Ovary (tissue), 9 donors: Measurements from ENCODE around the gene FCN2. TPM values are rescaled to one million over a fixed set of nuclear protein-coding genes. Genes with fewer than 3 reads are reported as not detected.

Experiments used
- DNase-seq, 5 donors: peaks; one replicate each; pipeline ENCODE4 v3.0.0-alpha.2; 2019 to 2020
- H3K27ac ChIP-seq, 2 donors: fragments of 200-600 bp; one replicate each; pipeline versions ENCODE4 v1.5.1 to v1.8.0; 2019 to 2022
- H3K27me3 ChIP-seq: fragments of 200-600 bp; one replicate; pipeline ENCODE4 v1.8.0; 2022
- H3K36me3 ChIP-seq: fragments of 200-600 bp; sonication (generic); one replicate; pipeline ENCODE4 v1.5.1; 2019
- H3K4me1 ChIP-seq: one replicate; pipeline ENCODE4 v1.8.1; 2013; ENCODE audit warnings: mild to moderate bottlenecking, moderate library complexity; ENCODE audit not compliant: insufficient read depth
- H3K4me3 ChIP-seq: fragments of 200-600 bp; sonication (generic); one replicate; pipeline ENCODE4 v1.5.1; 2017
- H3K9me3 ChIP-seq, 2 donors: fragments of 200-600 bp in 1 of 2; sonication (generic) in 1 of 2; one replicate each; pipeline versions ENCODE4 v1.5.1 to v1.8.1; 2013 to 2019; ENCODE audit warnings: mild to moderate bottlenecking in 1 of 2, moderate library complexity in 1 of 2
- CTCF ChIP-seq, 3 donors: fragments of 450-650 bp in 2 of 3; fragments of 200-600 bp in 1 of 3; IDR thresholded peaks; one replicate each; pipeline versions ENCODE4 v1.5.1 to v1.8.0; 2016 to 2022; ENCODE audit warnings: antibody characterized with exemption in 3 of 3, mild to moderate bottlenecking in 1 of 3
- EP300 ChIP-seq: sonication (generic); formaldehyde crosslinking; IDR thresholded peaks from one replicate; pipeline ENCODE4 v1.6.1; 2017; ENCODE audit warnings: antibody characterized with exemption
- POLR2A ChIP-seq: fragments of 450-650 bp; IDR thresholded peaks from one replicate; pipeline ENCODE4 v1.6.1; 2017; ENCODE audit warnings: antibody characterized with exemption, mild to moderate bottlenecking, moderate library complexity
- WGBS, 3 donors: extraction: QIAGEN DNeasy Blood & Tissue Kit in 1 of 3; methylation state at CpG; one replicate each; pipeline versions ENCODE4 v1.1.5 to v1.1.7; 2013 to 2017; 5-methylcytosine and 5-hydroxymethylcytosine counted together
- intact Hi-C, 4 donors: fragments of 100-400 bp; cut with DNase I; formaldehyde crosslinking; loops; one replicate each; pipeline versions ENCODE4 v1.11.0 to v1.15.1; 2022 to 2023
- polyA plus RNA-seq, 2 donors: library from polyadenylated mRNA; stranded (reverse); fragments of 200-250 nt in 1 of 2; fragments of 350-450 nt in 1 of 2; fragmentation: Illumina TruSeq in 1 of 2; extraction: RNeasy Lipid Tissue Mini Kit (QIAGEN cat#74804) in 1 of 2; gene quantifications; one replicate each; pipeline ENCODE4 v1.2.3, GENCODE V29; 2013 to 2014
- total RNA-seq, 7 donors: library from RNA; depleted of rRNA in 2 of 7; stranded (reverse); fragments of >200 nt in 2 of 7; fragmentation: NEBNext Ultra II Directional in 3 of 7; extraction: Animal tissue kit (Norgen Biotek cat#: 25700) in 3 of 7; gene quantifications; one replicate each; pipeline versions ENCODE4 v1.1.0 to v1.2.4, GENCODE V29; 2016 to 2023
- donor health status: DM: no; HTN: no; CAD: no; lungs with moderate emphysema.
- donor health status: DM: no; HTN: no; CAD: no.
- donor health status: Bipolar disorder and iron deficiency.
- donor health status: DM: yes; HTN: yes; CAD: no.
- donor health status: DM: no; HTN: no; CAD: no.
- donor health status: DM: yes; HTN: yes; CAD: no.

The FCN2 gene
- total and polyA plus RNA-seq, 9 donors = 0.23 to 1.1 (median 0.33) TPM; not detected in 4

DNA sequence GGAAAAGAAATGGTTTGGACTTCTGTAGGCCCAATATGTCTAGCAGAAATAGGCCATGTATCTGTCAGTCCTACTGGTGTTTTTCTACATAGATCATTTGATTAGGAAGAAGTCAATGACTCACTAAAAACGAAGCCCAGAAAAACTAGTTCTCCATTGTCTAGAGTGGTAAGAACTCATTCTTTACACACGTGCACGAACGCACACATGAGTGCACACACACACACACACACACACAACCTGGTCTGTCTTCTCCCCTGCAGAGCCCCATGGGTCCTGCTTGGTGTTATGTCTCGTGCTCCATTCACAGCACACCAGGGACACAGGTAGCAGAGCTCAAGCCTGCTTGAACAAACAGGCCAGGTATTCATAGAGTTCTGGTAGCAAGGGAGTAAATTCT, 52.0 kb downstream of the FCN2 start:
- TF ChIP-seq EP300 = no peak
- no peak for TF ChIP-seq POLR2A
- no peak for TF ChIP-seq CTCF (IDR thresholded peaks at IDR 0.05)
- H3K36me3 ChIP-seq = no peaks in the 10 kb centered on the region
- no peak overlapping the region for H3K27ac ChIP-seq
- peaks cover 7% of the 10 kb centered on the region for H3K4me1 ChIP-seq
- WGBS, 3 donors = 92 to 96% (median 94%) methylated on average over 5 of the region's 5 CpGs
- intact Hi-C loops = no loop called here
- no peaks in the 10 kb centered on the region for H3K9me3 ChIP-seq
- H3K4me3 ChIP-seq = no peak overlapping the region
- no peak for DNase-seq
- H3K27me3 ChIP-seq = no peaks in the 10 kb centered on the region

DNA sequence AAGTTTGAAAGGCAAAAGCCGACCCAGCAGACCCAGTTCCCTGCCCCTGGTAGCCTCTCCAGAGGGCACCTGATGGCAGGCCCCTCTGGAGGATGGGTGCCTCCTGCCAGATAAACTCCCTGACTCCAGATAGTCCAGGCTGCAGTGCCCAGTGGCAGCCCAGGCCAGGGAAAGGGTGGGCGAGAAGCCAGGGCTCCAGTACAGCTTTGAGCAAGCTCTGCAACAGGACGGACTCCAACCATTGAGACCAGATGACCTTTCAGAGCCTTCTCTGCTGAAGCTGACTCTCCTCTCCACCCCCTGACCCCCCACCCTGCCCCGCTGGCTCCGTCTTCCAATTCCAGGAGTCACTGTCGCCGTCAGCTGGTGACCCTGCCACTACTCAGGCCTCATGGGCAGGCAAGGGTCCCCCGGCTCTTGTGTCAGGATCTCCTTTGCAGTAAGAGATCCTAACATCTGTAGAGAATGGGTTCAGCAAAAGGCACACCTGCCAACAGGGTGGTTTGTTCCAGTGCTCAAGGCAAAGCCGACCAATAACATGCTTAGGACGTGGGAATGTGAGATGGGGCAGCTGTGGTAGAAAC, 52.6 kb downstream of the FCN2 start:
- no peaks in the 10 kb centered on the region for H3K27me3 ChIP-seq
- intact Hi-C loops = no loop called here
- 72 to 83% (median 76%) methylated on average over 10 of the region's 10 CpGs for WGBS, 3 donors
- DNase-seq = no peak
- no peak overlapping the region for H3K4me3 ChIP-seq
- peaks cover 7% of the 10 kb centered on the region for H3K4me1 ChIP-seq
- no peak overlapping the region for H3K27ac ChIP-seq
- H3K9me3 ChIP-seq = no peaks in the 10 kb centered on the region
- no peaks in the 10 kb centered on the region for H3K36me3 ChIP-seq
- TF ChIP-seq CTCF (IDR thresholded peaks at IDR 0.05) (no peak), EP300 (no peak), POLR2A (no peak)

GRCh38 chr9:134935056-134935640, 54.5 kb downstream of the FCN2 start:
- Histone ChIP-seq H3K9me3 (no peaks in the 10 kb centered on the region), H3K4me3 (no peak overlapping the region), H3K27ac (no peak overlapping the region), H3K4me1 (peaks cover 7% of the 10 kb centered on the region), H3K36me3 (no peaks in the 10 kb centered on the region), H3K27me3 (no peaks in the 10 kb centered on the region)
- no peak for TF ChIP-seq CTCF (IDR thresholded peaks at IDR 0.05)
- no peak for TF ChIP-seq POLR2A
- no peak for TF ChIP-seq EP300
- intact Hi-C loops = no loop called here
- 54 to 62% (median 56%) methylated on average over 17 of the region's 17 CpGs for WGBS, 3 donors
- DNase-seq = no peak

- TF ChIP-seq CTCF (IDR thresholded peaks at IDR 0.05) (no peak), EP300 (no peak), POLR2A (no peak)
- Histone ChIP-seq H3K27me3 (no peaks in the 10 kb centered on the region), H3K4me1 (peaks cover 7% of the 10 kb centered on the region), H3K27ac (no peak overlapping the region), H3K9me3 (no peaks in the 10 kb centered on the region), H3K4me3 (no peak overlapping the region), H3K36me3 (no peaks in the 10 kb centered on the region)
- intact Hi-C loops = no loop called here
- DNase-seq = no peak
- WGBS, 3 donors = 76 to 84% (median 81%) methylated on average over 27 of the region's 27 CpGs
These were observed 55.2 kb downstream of the FCN2 start for GRCh38 chr9:134935701-134936345.
